ENCODE data around the gene RBM47.

- TF ChIP-seq CTCF (conservative IDR thresholded peaks at IDR 0.05) (no peak), EZH2 (IDR thresholded peaks at IDR 0.05; ENCODE audit: low read depth) (no peak)
These were observed 223.3 kb downstream of the RBM47 start for GRCh38 chr4:40406340-40406739.
